ENCODE measurements around the gene EME1.
"Not testable (repeated sequence)": the region's sequence is repeated elsewhere in the genome, so short reads cannot be mapped to it uniquely, and the experiment has no call there.

Gene EME1

GRCh38 chr17:50425682-50426471, 52.8 kb downstream of the EME1 start, which contains the start of gene ACSF2:
Gene ACSF2 (plus strand): TSS chr17:50426218. CDS start chr17:50426262, 44 bp downstream.
- DNase-seq (ENCODE audit: low read depth in 2 of 2): peak; percentile 36 to 51

- DNase-seq (ENCODE audit: low read depth in 2 of 2): no peak
Observed at GRCh38 chr17:50426472-50426782, 53.4 kb downstream of the EME1 start.

DNA sequence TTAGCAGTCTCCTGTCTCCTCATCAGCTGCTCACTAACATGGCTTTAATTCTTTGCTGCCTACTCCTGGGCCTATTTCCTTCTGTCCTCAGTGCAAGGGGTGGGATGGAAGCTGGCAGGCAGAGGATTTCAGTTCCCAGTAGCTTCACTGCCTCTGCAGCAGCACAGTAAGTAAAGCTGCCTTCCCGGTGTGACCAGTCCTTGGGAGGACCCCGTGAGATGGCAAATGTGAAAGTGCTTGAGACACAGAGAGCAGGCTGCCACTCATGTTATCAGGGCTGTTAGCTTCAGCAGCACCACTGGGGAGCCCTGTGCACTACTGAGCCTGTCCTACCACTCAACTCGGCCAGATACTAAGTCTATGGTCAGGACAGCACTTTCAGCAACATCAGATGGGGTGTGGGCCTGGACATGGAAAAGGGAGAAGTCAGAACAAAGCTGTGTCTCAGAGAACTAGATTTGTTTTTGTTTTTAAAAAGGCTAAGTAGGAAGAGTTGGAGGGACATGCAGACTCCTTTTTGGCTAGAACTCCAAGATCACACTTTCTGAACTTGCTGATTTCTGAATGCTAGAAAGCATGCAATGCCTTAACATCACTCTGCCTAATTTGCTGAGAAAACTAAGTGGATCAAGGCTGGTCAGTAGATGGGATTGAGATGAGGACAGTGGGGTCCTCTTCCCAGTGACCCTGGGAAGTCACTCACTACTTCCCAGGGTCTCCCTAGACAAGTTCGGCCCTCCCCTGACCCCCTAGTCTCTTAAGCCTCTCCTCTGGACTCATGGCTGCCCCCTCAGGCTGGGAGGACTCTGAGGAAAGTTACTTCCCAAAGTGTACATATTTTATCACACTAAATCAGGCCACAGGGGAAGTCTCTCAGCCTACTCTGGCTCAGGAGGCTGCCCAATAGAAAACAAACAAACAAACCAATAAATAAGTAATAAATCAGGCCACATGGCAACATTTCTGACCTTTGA, 54.1 kb downstream of the EME1 start:
- no peak for DNase-seq (ENCODE audit: low read depth in 2 of 2)

- DNase-seq (ENCODE audit: low read depth in 2 of 2): not testable (repeated sequence)
Observed at GRCh38 chr17:50428126-50428525, 55.1 kb downstream of the EME1 start.

GRCh38 chr17:50428831-50429424, 55.9 kb downstream of the EME1 start:
- no peak for DNase-seq (ENCODE audit: low read depth in 2 of 2)

- no peak for DNase-seq (ENCODE audit: low read depth in 2 of 2)
Observed at GRCh38 chr17:50429793-50430192, 56.8 kb downstream of the EME1 start.
